HepG2 (cell line): ENCODE results near the gene MYO10. TPM values are rescaled to one million over a fixed set of nuclear protein-coding genes. Genes with fewer than 3 reads are reported as not detected.

Experiments
- ATAC-seq: fragments of 200-7000 bp; cut with Tn5 transposase; 3 replicates; pipeline ENCODE4 v1.9.1; 2020; ENCODE audit warnings: mild to moderate bottlenecking, moderate library complexity
- BruUV-seq: library from RNA; stranded (reverse); fragments of 400-500 nt; replicated peaks from 2 replicates; lab custom pipeline; 2021; lab: Mats Ljungman, UMichigan
- CTCF ChIA-PET: fragments of 300-600 bp; formaldehyde crosslinking; extraction: SDS; loops from one replicate; lab custom pipeline; 2021; ENCODE audit warnings: low total read pairs, inconsistent platforms, low intra/inter-chr PET ratio; lab: Yijun Ruan, JAX
- POLR2A ChIA-PET: fragments of 350-600 bp; sonication (Branson Sonifier 250); formaldehyde crosslinking; loops from one replicate; lab custom pipeline; 2020; ENCODE audit warnings: antibody characterized with exemption, inconsistent platforms; lab: Yijun Ruan, JAX
- DNase-seq: peaks from one replicate; pipeline ENCODE4 v3.0.0-alpha.2; 2015; ENCODE audit warnings: low spot score
- FAIRE-seq: peaks from 3 replicates; lab custom pipeline; 2011; peaks lifted over from hg19 to GRCh38; lab: Jason Lieb, UNC
- H2AFZ ChIP-seq: one replicate; pipeline ENCODE4 v1.6.1; 2011; ENCODE audit warnings: low read length, inconsistent platforms
- H3K27ac ChIP-seq: fragments of 300-600 bp; 3 replicates; pipeline ENCODE4 v1.8.0; 2011; ENCODE audit warnings: mixed run types, mild to moderate bottlenecking, mixed read lengths, low read length, inconsistent platforms; ENCODE audit not compliant: insufficient read depth; ENCODE audit errors: extremely low read length
- H3K27me3 ChIP-seq, 2 experiments: fragments of 200-600 bp in 1 of 2; 2 replicates in 1 of 2; 3 replicates in 1 of 2; pipeline versions ENCODE4 v1.6.0 to v1.8.0; 2011; ENCODE audit warnings: low read length in 2 of 2, mild to moderate bottlenecking in 2 of 2, moderate library complexity in 2 of 2, inconsistent platforms in 1 of 2; ENCODE audit not compliant: insufficient read depth in 2 of 2, control insufficient read depth in 1 of 2
- H3K36me3 ChIP-seq, 2 experiments: fragments of 200-600 bp in 1 of 2; replicated peaks in 1 of 2; 2 replicates in 1 of 2; 3 replicates in 1 of 2; pipeline versions ENCODE4 v1.5.1 to v1.8.0; 2011; ENCODE audit warnings: low read length in 2 of 2, inconsistent platforms in 1 of 2; ENCODE audit not compliant: insufficient read depth in 2 of 2, control insufficient read depth in 1 of 2
- H3K4me1 ChIP-seq: 2 replicates; pipeline ENCODE4 v1.5.1; 2012; ENCODE audit warnings: low read length, inconsistent platforms; ENCODE audit not compliant: insufficient read depth
- H3K4me2 ChIP-seq: 2 replicates; pipeline ENCODE4 v1.6.0; 2011; ENCODE audit warnings: low read depth, low read length, inconsistent platforms
- H3K4me3 ChIP-seq, 3 experiments: fragments of 200-600 bp in 1 of 3; sonication (generic), shearing (Covaris generic) in 1 of 3; replicated peaks in 1 of 3; 2 replicates each; pipeline ENCODE4 v1.5.1; 2011 to 2016; ENCODE audit warnings: low read length in 3 of 3, inconsistent platforms in 2 of 3, low read depth in 2 of 3, mild to moderate bottlenecking in 2 of 3, control low read depth in 1 of 3, mixed read lengths in 1 of 3; ENCODE audit not compliant: insufficient read depth in 1 of 3
- H3K79me2 ChIP-seq: one replicate; pipeline ENCODE4 v1.6.1; 2011; ENCODE audit warnings: low read length, inconsistent platforms; ENCODE audit not compliant: insufficient read depth
- H3K9ac ChIP-seq: 2 replicates; pipeline ENCODE4 v1.6.0; 2011; ENCODE audit warnings: mild to moderate bottlenecking, low read depth, low read length, inconsistent platforms; ENCODE audit not compliant: insufficient read depth
- H3K9me3 ChIP-seq: 2 replicates; pipeline ENCODE4 v1.5.1; 2012; ENCODE audit warnings: mild to moderate bottlenecking, low read length
- H4K20me1 ChIP-seq: 2 replicates; pipeline ENCODE4 v1.6.0; 2011; ENCODE audit warnings: inconsistent platforms, mild to moderate bottlenecking, low read length, moderate library complexity; ENCODE audit not compliant: insufficient read depth
- ATRX ChIP-seq: sonication (generic); formaldehyde crosslinking; IDR thresholded peaks from 2 replicates; pipeline ENCODE4 v1.4.0; 2020; ENCODE audit warnings: missing genetic modification reagents, borderline replicate concordance
- CHD4 ChIP-seq: fragments of 200-600 bp; sonication (generic); IDR thresholded peaks from 2 replicates; pipeline ENCODE4 v1.7.0; 2017; ENCODE audit warnings: mild to moderate bottlenecking, low read length, borderline replicate concordance
- FOXC1 ChIP-seq: sonication (generic); formaldehyde crosslinking; IDR thresholded peaks from 2 replicates; pipeline ENCODE4 v1.8.0; 2022; ENCODE audit warnings: mild to moderate bottlenecking, missing genetic modification reagents, borderline replicate concordance
- KDM2A ChIP-seq: sonication (generic); formaldehyde crosslinking; IDR thresholded peaks from 2 replicates; pipeline ENCODE4 v1.4.0; 2020; ENCODE audit warnings: low read depth, missing genetic modification reagents, borderline replicate concordance
- KLF11 ChIP-seq: IDR thresholded peaks from 2 replicates; pipeline ENCODE4 v1.6.1; 2016; ENCODE audit warnings: missing compliant biosample characterization
- MTF1 ChIP-seq: sonication (generic); formaldehyde crosslinking; IDR thresholded peaks from 2 replicates; pipeline ENCODE4 v1.5.0; 2020; ENCODE audit warnings: missing genetic modification reagents
- SOX6 ChIP-seq, 2 experiments: fragments of 450-650 bp in 1 of 2; sonication (generic) in 1 of 2; formaldehyde crosslinking in 1 of 2; IDR thresholded peaks; 2 replicates each; pipeline versions ENCODE4 v1.4.0 to v1.6.1; 2017 to 2020; ENCODE audit warnings: antibody characterized with exemption in 1 of 2, mild to moderate bottlenecking in 1 of 2, missing genetic modification reagents in 1 of 2
- TARDBP ChIP-seq: sonication (generic); formaldehyde crosslinking; IDR thresholded peaks from 2 replicates; pipeline ENCODE4 v1.8.0; 2022; ENCODE audit warnings: mild to moderate bottlenecking, missing genetic modification reagents
- TBX3 ChIP-seq: fragments of 450-650 bp; IDR thresholded peaks from 2 replicates; pipeline ENCODE4 v1.6.1; 2017; ENCODE audit warnings: antibody characterized with exemption, mild to moderate bottlenecking, inconsistent platforms, borderline replicate concordance
- TEAD2 ChIP-seq: sonication (generic); formaldehyde crosslinking; IDR thresholded peaks from 2 replicates; pipeline ENCODE4 v1.9.0; 2021; ENCODE audit warnings: missing genetic modification reagents
- ZNF850 ChIP-seq: sonication (generic); formaldehyde crosslinking; conservative IDR thresholded peaks from 2 replicates; pipeline ENCODE4 v1.9.0; 2021; ENCODE audit warnings: mild to moderate bottlenecking, missing genetic modification reagents
- WGBS: methylation state at CpG from one replicate; pipeline ENCODE4 v1.1.6; 2017; ENCODE audit warnings: low lambda C conversion rate; 5-methylcytosine and 5-hydroxymethylcytosine counted together
- in situ Hi-C: cut with HindIII; loops from 2 replicates; pipeline ENCODE4 v1.10.0; 2017; ENCODE audit warnings: low pct_unique_long_range_greater_than_20kb; ENCODE audit not compliant: extremely low pct_ligation_motif_present
- intact Hi-C: fragments of 100-400 bp; cut with micrococcal nuclease; formaldehyde crosslinking; loops from one replicate; pipeline ENCODE4 v1.10.0; 2022; ENCODE audit not compliant: unreplicated experiment
- polyA plus RNA-seq, 8 experiments: library from polyadenylated mRNA; depleted of rRNA in 3 of 8; stranded (reverse) in 7 of 8; unstranded in 1 of 8; fragments of >200 nt; fragmentation: Illumina TruSeq in 4 of 8; extraction: Trizol in 4 of 8; gene quantifications; 2 replicates each; pipeline versions ENCODE4 v1.2.1 to v1.2.3, GENCODE V29; 2011 to 2016; ENCODE audit warnings: low read depth in 4 of 8, missing spikeins in 1 of 8, mixed read lengths in 1 of 8; ENCODE audit not compliant: insufficient read depth in 1 of 8
- total RNA-seq, 5 experiments: library from RNA; depleted of rRNA; stranded (reverse); fragments of >200 nt; fragmentation: Illumina TruSeq; extraction: Trizol; gene quantifications; 2 replicates each; pipeline ENCODE4 v1.2.3, GENCODE V29; 2016; ENCODE audit warnings: low read depth in 1 of 5
- TF ChIP-seq, protein P1 (sequence below): sonication (generic); formaldehyde crosslinking; conservative IDR thresholded peaks from 2 replicates; pipeline ENCODE4 v1.8.0; 2022; ENCODE audit warnings: missing genetic modification reagents
- TF ChIP-seq, protein P2 (sequence below): sonication (generic); formaldehyde crosslinking; conservative IDR thresholded peaks from 2 replicates; pipeline ENCODE4 v1.4.0; 2020; ENCODE audit warnings: missing genetic modification reagents
- TF ChIP-seq, protein P3 (sequence below): sonication (generic); formaldehyde crosslinking; conservative IDR thresholded peaks from 2 replicates; pipeline ENCODE4 v1.4.0; 2020; ENCODE audit warnings: missing genetic modification reagents
- TF ChIP-seq, protein P4 (sequence below): sonication (generic); formaldehyde crosslinking; IDR thresholded peaks from 2 replicates; pipeline ENCODE4 v1.4.0; 2020; ENCODE audit warnings: missing genetic modification reagents, borderline replicate concordance

The MYO10 gene
- total and polyA plus RNA-seq, 2 of the 13 experiments (the other 11 are each of a cell fraction or from before 2014, with no cell fraction given) = 4.5 to 14.0 TPM

DNA sequence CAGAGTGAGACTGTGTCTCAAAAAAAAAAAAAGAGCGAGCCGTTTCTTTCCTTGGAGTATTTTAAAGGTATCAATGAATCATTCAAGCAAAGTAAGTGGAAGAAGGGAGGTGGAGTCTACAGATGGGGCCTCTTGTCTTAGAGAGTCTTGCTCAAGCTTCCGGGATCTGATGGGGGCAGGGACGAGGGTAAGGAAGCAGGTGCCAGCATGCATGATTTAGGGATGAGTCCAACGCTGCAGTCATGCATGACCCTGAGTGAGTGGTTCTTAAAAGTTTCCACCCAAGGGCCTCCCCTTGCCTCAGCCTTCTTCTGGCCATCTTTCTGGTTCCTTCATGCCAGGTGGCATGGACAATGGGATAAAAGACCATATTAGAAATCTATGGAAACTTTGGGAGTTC, 79.6 kb downstream of the MYO10 start:
- POLR2A ChIA-PET = no interaction called here
- TF ChIP-seq FOXC1 (CRISPR knock-in tag) (no peak), KDM2A (CRISPR knock-in tag) (no peak), SOX6 (IDR thresholded peaks at IDR 0.05) (no peak), SOX6 (CRISPR knock-in tag; IDR thresholded peaks at IDR 0.05) (no peak), ZNF850 (CRISPR knock-in tag) (no peak), TBX3 (no peak), KLF11 (CRISPR knock-in tag) (no peak), ATRX (CRISPR knock-in tag) (no peak), TARDBP (CRISPR knock-in tag) (no peak), MTF1 (CRISPR knock-in tag) (no peak), TEAD2 (no peak), CHD4 (no peak)
- TF ChIP-seq, protein P1, sequence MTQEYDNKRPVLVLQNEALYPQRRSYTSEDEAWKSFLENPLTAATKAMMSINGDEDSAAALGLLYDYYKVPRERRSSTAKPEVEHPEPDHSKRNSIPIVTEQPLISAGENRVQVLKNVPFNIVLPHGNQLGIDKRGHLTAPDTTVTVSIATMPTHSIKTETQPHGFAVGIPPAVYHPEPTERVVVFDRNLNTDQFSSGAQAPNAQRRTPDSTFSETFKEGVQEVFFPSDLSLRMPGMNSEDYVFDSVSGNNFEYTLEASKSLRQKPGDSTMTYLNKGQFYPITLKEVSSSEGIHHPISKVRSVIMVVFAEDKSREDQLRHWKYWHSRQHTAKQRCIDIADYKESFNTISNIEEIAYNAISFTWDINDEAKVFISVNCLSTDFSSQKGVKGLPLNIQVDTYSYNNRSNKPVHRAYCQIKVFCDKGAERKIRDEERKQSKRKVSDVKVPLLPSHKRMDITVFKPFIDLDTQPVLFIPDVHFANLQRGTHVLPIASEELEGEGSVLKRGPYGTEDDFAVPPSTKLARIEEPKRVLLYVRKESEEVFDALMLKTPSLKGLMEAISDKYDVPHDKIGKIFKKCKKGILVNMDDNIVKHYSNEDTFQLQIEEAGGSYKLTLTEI (CRISPR knock-in tag) = no peak
- TF ChIP-seq, protein P2, sequence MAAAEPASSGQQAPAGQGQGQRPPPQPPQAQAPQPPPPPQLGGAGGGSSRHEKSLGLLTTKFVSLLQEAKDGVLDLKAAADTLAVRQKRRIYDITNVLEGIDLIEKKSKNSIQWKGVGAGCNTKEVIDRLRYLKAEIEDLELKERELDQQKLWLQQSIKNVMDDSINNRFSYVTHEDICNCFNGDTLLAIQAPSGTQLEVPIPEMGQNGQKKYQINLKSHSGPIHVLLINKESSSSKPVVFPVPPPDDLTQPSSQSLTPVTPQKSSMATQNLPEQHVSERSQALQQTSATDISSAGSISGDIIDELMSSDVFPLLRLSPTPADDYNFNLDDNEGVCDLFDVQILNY (CRISPR knock-in tag) = no peak
- TF ChIP-seq, protein P3, sequence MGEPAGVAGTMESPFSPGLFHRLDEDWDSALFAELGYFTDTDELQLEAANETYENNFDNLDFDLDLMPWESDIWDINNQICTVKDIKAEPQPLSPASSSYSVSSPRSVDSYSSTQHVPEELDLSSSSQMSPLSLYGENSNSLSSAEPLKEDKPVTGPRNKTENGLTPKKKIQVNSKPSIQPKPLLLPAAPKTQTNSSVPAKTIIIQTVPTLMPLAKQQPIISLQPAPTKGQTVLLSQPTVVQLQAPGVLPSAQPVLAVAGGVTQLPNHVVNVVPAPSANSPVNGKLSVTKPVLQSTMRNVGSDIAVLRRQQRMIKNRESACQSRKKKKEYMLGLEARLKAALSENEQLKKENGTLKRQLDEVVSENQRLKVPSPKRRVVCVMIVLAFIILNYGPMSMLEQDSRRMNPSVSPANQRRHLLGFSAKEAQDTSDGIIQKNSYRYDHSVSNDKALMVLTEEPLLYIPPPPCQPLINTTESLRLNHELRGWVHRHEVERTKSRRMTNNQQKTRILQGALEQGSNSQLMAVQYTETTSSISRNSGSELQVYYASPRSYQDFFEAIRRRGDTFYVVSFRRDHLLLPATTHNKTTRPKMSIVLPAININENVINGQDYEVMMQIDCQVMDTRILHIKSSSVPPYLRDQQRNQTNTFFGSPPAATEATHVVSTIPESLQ = no peak
- TF ChIP-seq, protein P4, sequence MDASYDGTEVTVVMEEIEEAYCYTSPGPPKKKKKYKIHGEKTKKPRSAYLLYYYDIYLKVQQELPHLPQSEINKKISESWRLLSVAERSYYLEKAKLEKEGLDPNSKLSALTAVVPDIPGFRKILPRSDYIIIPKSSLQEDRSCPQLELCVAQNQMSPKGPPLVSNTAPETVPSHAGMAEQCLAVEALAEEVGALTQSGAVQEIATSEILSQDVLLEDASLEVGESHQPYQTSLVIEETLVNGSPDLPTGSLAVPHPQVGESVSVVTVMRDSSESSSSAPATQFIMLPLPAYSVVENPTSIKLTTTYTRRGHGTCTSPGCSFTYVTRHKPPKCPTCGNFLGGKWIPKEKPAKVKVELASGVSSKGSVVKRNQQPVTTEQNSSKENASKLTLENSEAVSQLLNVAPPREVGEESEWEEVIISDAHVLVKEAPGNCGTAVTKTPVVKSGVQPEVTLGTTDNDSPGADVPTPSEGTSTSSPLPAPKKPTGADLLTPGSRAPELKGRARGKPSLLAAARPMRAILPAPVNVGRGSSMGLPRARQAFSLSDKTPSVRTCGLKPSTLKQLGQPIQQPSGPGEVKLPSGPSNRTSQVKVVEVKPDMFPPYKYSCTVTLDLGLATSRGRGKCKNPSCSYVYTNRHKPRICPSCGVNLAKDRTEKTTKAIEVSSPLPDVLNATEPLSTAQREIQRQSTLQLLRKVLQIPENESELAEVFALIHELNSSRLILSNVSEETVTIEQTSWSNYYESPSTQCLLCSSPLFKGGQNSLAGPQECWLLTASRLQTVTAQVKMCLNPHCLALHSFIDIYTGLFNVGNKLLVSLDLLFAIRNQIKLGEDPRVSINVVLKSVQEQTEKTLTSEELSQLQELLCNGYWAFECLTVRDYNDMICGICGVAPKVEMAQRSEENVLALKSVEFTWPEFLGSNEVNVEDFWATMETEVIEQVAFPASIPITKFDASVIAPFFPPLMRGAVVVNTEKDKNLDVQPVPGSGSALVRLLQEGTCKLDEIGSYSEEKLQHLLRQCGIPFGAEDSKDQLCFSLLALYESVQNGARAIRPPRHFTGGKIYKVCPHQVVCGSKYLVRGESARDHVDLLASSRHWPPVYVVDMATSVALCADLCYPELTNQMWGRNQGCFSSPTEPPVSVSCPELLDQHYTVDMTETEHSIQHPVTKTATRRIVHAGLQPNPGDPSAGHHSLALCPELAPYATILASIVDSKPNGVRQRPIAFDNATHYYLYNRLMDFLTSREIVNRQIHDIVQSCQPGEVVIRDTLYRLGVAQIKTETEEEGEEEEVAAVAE (CRISPR knock-in tag) = no peak

More for the DNA sequence above, 79.6 kb downstream of the MYO10 start:
- ATAC-seq = no peak
- no peak overlapping the region for H3K9ac ChIP-seq
- in situ Hi-C loops = no loop called here
- H3K4me2 ChIP-seq = no peak overlapping the region
- H2AFZ ChIP-seq = no peak overlapping the region
- H3K9me3 ChIP-seq = no peaks in the 10 kb centered on the region
- H3K4me1 ChIP-seq = no peaks in the 10 kb centered on the region
- WGBS = 59% methylated on average over 5 of the region's 5 CpGs
- no peak for DNase-seq
- H3K27ac ChIP-seq = no peak overlapping the region
- H3K27me3 ChIP-seq = no peaks in the 10 kb centered on the region
- no peaks in the 10 kb centered on the region for H3K36me3 ChIP-seq
- no peaks in the 10 kb centered on the region for H3K79me2 ChIP-seq
- no peak for FAIRE-seq
- CTCF ChIA-PET = no interaction called here
- H4K20me1 ChIP-seq = no peaks in the 10 kb centered on the region
- H3K4me3 ChIP-seq = no peak overlapping the region
- no TSS peak for BruUV-seq
- intact Hi-C loops = no loop called here
